OCI-LY7 (cell line): ENCODE results near the gene DENND1A. TPM values are rescaled to one million over a fixed set of nuclear protein-coding genes. Genes with fewer than 3 reads are reported as not detected.
A peak's percentile ranks its signal among the peaks of the same experiment; 100 is the strongest.

ENCODE experiments used
- BruUV-seq: library from RNA; stranded (reverse); fragments of 400-500 nt; replicated peaks from 2 replicates; lab custom pipeline; 2021; lab: Mats Ljungman, UMichigan
- CTCF ChIA-PET: fragments of 300-600 bp; sonication (Branson Sonifier 250); formaldehyde crosslinking; loops from one replicate; lab custom pipeline; 2022; ENCODE audit warnings: antibody characterized with exemption; ENCODE audit not compliant: unreplicated experiment; lab: Charles Lee
- POLR2A ChIA-PET: fragments of 300-600 bp; sonication (Branson Sonifier 250); formaldehyde crosslinking; loops from one replicate; lab custom pipeline; 2022; ENCODE audit warnings: antibody characterized with exemption; lab: Charles Lee
- DNase-seq: peaks from one replicate; pipeline ENCODE4 v3.0.0-alpha.2; 2015; ENCODE audit warnings: low spot score
- H2AFZ ChIP-seq: fragments of 200-600 bp; sonication (generic), shearing (Covaris generic); 2 replicates; pipeline ENCODE4 v1.6.1; 2014; ENCODE audit warnings: mild to moderate bottlenecking, antibody characterized with exemption, low read length, moderate library complexity
- H3K27ac ChIP-seq: fragments of 200-600 bp; sonication (generic); 2 replicates; pipeline ENCODE4 v1.5.1; 2014; ENCODE audit warnings: mixed run types, low read depth, mild to moderate bottlenecking, moderate library complexity, low read length, inconsistent platforms; ENCODE audit not compliant: poor library complexity, severe bottlenecking
- H3K36me3 ChIP-seq: fragments of 200-600 bp; sonication (generic); 2 replicates; pipeline ENCODE4 v1.6.1; 2014; ENCODE audit warnings: mild to moderate bottlenecking, antibody characterized with exemption, low read length, moderate library complexity, mixed read lengths; ENCODE audit not compliant: insufficient read depth
- H3K4me1 ChIP-seq: fragments of 200-600 bp; sonication (generic); 2 replicates; pipeline ENCODE4 v1.5.1; 2014; ENCODE audit warnings: mild to moderate bottlenecking, low read length; ENCODE audit not compliant: insufficient read depth, poor library complexity, severe bottlenecking
- H3K4me2 ChIP-seq: fragments of 200-600 bp; sonication (generic); 2 replicates; pipeline ENCODE4 v1.6.1; 2014; ENCODE audit warnings: mild to moderate bottlenecking, low read length
- H3K4me3 ChIP-seq: fragments of 200-600 bp; sonication (generic); 2 replicates; pipeline ENCODE4 v1.5.1; 2014; ENCODE audit warnings: mild to moderate bottlenecking, low read depth, low read length; ENCODE audit not compliant: poor library complexity, severe bottlenecking
- H3K79me2 ChIP-seq: fragments of 200-600 bp; sonication (generic); 2 replicates; pipeline ENCODE4 v1.6.1; 2016; ENCODE audit warnings: low read depth, mild to moderate bottlenecking, low read length, moderate library complexity, mixed read lengths; ENCODE audit not compliant: insufficient read depth
- H3K9me2 ChIP-seq: fragments of 200-600 bp; sonication (generic); 2 replicates; pipeline ENCODE4 v1.6.1; 2016; ENCODE audit warnings: mild to moderate bottlenecking, low read length, mixed read lengths; ENCODE audit not compliant: insufficient read depth
- H3K9me3 ChIP-seq: fragments of 200-600 bp; sonication (generic); 2 replicates; pipeline ENCODE4 v1.6.1; 2014; ENCODE audit warnings: mild to moderate bottlenecking, mixed run types, low read length, mixed read lengths
- H4K20me1 ChIP-seq: fragments of 200-600 bp; sonication (generic); 2 replicates; pipeline ENCODE4 v1.6.1; 2014; ENCODE audit warnings: mild to moderate bottlenecking, antibody characterized with exemption, low read length, moderate library complexity, mixed read lengths; ENCODE audit not compliant: insufficient read depth
- EZH2phosphoT487 ChIP-seq: fragments of 200-600 bp; sonication (generic); IDR thresholded peaks from 2 replicates; pipeline ENCODE4 v1.6.1; 2018; ENCODE audit warnings: low read depth, borderline replicate concordance, mild to moderate bottlenecking, mixed run types, antibody characterized with exemption, low read length, moderate library complexity, mixed read lengths
- intact Hi-C: fragments of 100-400 bp; cut with micrococcal nuclease; formaldehyde crosslinking; loops from one replicate; pipeline ENCODE4 v1.10.0; 2022; ENCODE audit not compliant: unreplicated experiment
- total RNA-seq, 2 experiments: library from RNA; depleted of rRNA in 1 of 2; stranded (reverse); fragments of >200 nt in 1 of 2; shearing (Covaris generic) in 1 of 2; gene quantifications; 2 replicates each; pipeline ENCODE4 v1.2.3, GENCODE V29; 2014 to 2022
- TF ChIP-seq, protein P1 (sequence below): fragments of 200-600 bp; sonication (generic); conservative IDR thresholded peaks from 2 replicates; pipeline ENCODE4 v1.5.1; 2014; ENCODE audit warnings: mild to moderate bottlenecking, antibody characterized with exemption, low read length, moderate library complexity, mixed read lengths

Gene DENND1A
- total RNA-seq, 2 experiments from 2014 or later: 17.9 to 36.3 TPM

DNA sequence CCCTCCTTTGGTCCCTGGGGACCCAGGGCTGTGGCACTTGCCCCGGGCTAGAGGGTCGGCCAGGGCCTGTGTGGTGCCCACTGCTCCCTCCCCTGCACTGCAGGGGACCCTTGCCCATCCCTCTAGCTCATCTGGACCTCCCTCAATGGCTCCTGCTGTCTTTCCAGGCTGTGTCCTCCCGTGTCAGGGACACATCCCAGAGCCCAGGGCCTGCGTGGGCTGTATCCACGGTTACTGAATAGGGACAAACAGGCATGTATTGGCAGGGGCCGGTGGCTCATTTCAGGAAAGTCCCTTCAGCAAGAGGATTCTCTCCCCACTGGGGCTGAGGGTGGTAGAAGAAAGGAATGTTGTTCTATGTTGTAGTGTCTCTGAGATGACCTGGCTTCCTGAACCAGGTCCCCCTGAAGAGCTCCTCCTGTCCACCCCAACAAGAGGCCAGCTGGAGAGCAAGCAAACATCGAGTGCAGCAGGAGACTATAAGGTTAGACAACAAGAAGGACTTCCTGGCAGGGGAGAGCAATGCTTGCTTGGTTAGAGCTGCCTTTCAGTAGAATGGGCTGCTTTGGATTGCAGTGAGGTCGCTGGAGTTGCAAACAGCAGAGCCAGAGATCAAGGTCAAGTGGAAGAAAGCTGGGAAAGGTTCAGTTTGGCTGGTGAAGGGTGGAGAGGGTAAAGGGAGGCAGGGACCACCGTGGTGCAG lies 575.0 kb downstream of the DENND1A start:
- no peak overlapping the region for H3K4me2 ChIP-seq
- no peak for DNase-seq
- H3K36me3 ChIP-seq: no peaks in the 10 kb centered on the region
- no peak overlapping the region for H2AFZ ChIP-seq
- H3K9me2 ChIP-seq: no peaks in the 10 kb centered on the region
- intact Hi-C loops: loop anchor here (1.0 to 5.0 kb wide), 2 partner anchors 30 to 363 kb away; no protein-coding TSS in a partner anchor
- peaks cover 26% of the 10 kb centered on the region for H3K4me1 ChIP-seq
- no peak overlapping the region for H3K27ac ChIP-seq
- ChIA-PET CTCF (interaction anchor here (0.9 to 1.4 kb wide), 4 partner anchors 11 to 279 kb away, joined by 3 to 4 read pairs (median 3); no protein-coding TSS in a partner anchor), POLR2A (interaction anchor here (1.1 kb wide), 1 partner anchor 11 kb away, joined by 4 read pairs; no protein-coding TSS in a partner anchor)
- TF ChIP-seq, protein P1, sequence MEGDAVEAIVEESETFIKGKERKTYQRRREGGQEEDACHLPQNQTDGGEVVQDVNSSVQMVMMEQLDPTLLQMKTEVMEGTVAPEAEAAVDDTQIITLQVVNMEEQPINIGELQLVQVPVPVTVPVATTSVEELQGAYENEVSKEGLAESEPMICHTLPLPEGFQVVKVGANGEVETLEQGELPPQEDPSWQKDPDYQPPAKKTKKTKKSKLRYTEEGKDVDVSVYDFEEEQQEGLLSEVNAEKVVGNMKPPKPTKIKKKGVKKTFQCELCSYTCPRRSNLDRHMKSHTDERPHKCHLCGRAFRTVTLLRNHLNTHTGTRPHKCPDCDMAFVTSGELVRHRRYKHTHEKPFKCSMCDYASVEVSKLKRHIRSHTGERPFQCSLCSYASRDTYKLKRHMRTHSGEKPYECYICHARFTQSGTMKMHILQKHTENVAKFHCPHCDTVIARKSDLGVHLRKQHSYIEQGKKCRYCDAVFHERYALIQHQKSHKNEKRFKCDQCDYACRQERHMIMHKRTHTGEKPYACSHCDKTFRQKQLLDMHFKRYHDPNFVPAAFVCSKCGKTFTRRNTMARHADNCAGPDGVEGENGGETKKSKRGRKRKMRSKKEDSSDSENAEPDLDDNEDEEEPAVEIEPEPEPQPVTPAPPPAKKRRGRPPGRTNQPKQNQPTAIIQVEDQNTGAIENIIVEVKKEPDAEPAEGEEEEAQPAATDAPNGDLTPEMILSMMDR: no peak
- TF ChIP-seq EZH2phosphoT487: no peak
- H3K9me3 ChIP-seq: no peaks in the 10 kb centered on the region
- BruUV-seq: no TSS peak
- H3K4me3 ChIP-seq: no peak overlapping the region
- no peaks in the 10 kb centered on the region for H4K20me1 ChIP-seq
- H3K79me2 ChIP-seq: no peaks in the 10 kb centered on the region

DNA sequence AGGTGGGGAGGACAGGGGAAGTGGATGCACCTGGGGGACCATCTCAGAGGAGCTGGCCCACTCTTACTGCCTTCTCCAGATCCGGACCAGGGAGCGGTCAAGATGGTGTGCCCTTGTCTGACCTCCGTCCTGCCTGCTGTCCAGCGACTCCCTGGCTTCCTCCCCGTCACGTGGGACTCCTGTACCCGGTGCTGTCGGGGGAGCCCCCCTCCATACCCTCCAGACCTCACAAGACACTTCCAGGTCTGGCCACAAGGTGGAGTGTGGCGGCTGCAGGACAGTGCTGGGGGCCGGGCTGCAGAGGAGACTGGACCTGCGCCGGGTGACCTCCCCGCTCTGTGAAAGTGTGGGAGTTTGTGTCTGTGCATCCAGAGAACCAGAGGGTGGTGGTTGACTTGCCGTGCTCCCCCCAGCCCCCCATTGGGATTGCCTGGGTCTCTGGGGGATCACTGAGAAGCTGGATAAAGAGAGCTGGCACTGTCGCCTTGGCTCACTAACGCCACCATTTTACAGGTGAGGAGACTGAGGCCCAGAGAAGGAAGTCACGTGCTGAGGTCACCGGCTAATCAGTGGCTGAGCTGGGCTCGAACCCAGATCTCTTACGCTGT lies 575.8 kb downstream of the DENND1A start:
- no TSS peak for BruUV-seq

More for the DNA sequence above, 575.8 kb downstream of the DENND1A start:
- peak; percentile 75 for DNase-seq
- no peaks in the 10 kb centered on the region for H3K9me2 ChIP-seq
- ChIA-PET POLR2A (no interaction called here), CTCF (interaction anchor here (0.6 to 1.4 kb wide), 5 partner anchors 10 to 278 kb away, joined by 3 to 4 read pairs (median 3); no protein-coding TSS in a partner anchor)
- H3K79me2 ChIP-seq: no peaks in the 10 kb centered on the region
- peak overlapping the region; percentile 29 for H3K4me3 ChIP-seq
- H3K4me2 ChIP-seq: peak overlapping the region; percentile 39
- TF ChIP-seq, protein P1: peak; percentile 93
- TF ChIP-seq EZH2phosphoT487: no peak
- H4K20me1 ChIP-seq: no peaks in the 10 kb centered on the region
- peak overlapping the region; percentile 2; the same call in 1 of the 2 replicates for H2AFZ ChIP-seq
- no peaks in the 10 kb centered on the region for H3K9me3 ChIP-seq
- H3K36me3 ChIP-seq: no peaks in the 10 kb centered on the region
- H3K27ac ChIP-seq: no peak overlapping the region
- intact Hi-C loops: loop anchor here (1.0 to 5.0 kb wide), 2 partner anchors 31 to 362 kb away; no protein-coding TSS in a partner anchor
- peaks cover 22% of the 10 kb centered on the region for H3K4me1 ChIP-seq
